AML-193 (cell line): ENCODE data around the gene CRISPLD2.
"Not testable (repeated sequence)": the region's sequence is repeated elsewhere in the genome, so short reads cannot be mapped to it uniquely, and the experiment has no call there.

Experiments used
- DNase-seq, 2 experiments: peaks; one replicate each; lab custom pipeline; 2025; lab: John Stamatoyannopoulos, UW

CRISPLD2 gene

GRCh38 chr16:84839956-84840355, 20.2 kb downstream of the CRISPLD2 start:
- no peak for DNase-seq

- no peak for DNase-seq
Measured at GRCh38 chr16:84840687-84841627, 21.2 kb downstream of the CRISPLD2 start.

GRCh38 chr16:84841787-84842300, 22.1 kb downstream of the CRISPLD2 start:
- no peak for DNase-seq

- DNase-seq, result no peak
Measured at GRCh38 chr16:84842516-84843148, 22.8 kb downstream of the CRISPLD2 start.

GRCh38 chr16:84843149-84844048, 23.6 kb downstream of the CRISPLD2 start:
- DNase-seq, result no peak

GRCh38 chr16:84844049-84844350, 24.2 kb downstream of the CRISPLD2 start:
- DNase-seq, result no peak

DNA sequence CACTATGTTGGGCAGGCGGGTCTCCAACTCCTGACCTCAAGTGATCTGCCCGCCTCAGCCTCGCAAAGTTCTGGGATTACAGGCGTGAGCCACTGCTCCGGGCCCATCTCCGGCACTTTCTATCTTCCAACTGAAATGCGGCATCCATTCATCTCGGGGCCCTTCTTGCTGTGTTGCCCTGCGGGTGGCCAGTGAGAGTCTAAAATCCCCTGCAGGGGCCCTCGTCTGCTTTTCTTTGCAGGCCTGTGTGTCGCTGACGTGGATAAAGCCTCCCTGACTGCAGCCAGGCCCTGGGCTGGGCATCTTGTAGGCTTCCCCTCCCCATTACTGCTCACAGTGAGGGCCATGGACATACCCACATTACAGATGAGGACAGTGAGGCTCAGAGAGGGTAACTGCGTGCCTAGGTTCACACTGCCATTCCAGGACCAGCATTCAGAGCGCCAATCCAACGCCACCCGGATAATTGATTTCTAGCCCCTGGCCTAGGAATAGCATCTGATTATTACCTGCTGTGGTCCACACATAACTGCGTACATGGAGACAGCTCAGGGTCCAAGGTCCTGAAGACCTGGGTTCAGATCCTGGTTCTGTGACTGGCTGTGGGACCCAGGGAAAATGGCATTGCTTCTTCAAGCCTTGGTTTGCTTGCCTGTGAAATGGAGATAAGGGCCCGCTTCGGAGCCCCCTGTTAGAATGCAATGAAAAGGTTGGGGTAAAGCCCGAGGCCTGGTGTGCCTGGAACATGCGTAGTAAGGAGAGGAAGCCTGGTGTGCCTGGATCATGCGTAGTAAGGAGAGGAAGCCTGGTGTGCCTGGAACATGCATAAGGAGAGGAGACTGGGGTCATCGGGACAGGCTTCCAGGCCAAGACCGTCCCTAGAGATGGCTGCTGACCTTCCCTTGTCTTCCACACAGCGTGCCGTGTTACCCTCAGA, 25.0 kb downstream of the CRISPLD2 start:
- DNase-seq, result no peak

GRCh38 chr16:84845496-84846002, 25.8 kb downstream of the CRISPLD2 start:
- no peak for DNase-seq

- no peak for DNase-seq
Measured at GRCh38 chr16:84847564-84848355, 28.0 kb downstream of the CRISPLD2 start.

DNA sequence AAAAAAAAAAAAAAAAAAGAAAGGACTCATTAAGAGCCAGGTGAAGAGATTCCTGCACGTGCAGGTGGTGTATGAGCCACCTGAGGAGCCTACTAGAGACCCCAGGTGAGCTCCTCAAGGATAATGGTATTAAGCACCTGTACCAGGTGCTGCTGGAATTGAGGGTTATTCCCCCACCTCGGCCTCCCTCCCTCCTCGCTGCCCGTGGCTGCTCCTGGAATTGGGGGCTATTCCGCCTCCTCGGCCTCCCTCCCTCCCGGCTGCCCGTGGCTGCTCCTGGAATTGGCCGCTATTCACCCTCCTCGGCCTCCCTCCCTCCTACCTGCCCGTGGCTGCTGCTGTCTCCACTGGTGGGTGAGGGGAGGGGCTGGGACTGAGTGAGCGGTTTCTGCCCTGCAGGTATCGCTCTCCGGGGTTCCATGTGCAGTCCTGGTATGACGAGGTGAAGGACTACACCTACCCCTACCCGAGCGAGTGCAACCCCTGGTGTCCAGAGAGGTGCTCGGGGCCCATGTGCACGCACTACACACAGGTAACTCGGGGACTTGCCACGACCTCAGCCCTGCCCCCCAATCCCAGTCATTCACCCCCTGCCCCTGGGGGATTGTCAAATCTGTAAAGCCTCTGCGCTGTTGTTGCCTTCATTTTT, 29.3 kb downstream of the CRISPLD2 start:
- no peak for DNase-seq

GRCh38 chr16:84849751-84850150, 30.0 kb downstream of the CRISPLD2 start:
- no peak for DNase-seq

- DNase-seq, result no peak
Measured at GRCh38 chr16:84850714-84851113, 30.9 kb downstream of the CRISPLD2 start.

GRCh38 chr16:84851192-84852127, 31.7 kb downstream of the CRISPLD2 start:
- DNase-seq, result no peak

DNA sequence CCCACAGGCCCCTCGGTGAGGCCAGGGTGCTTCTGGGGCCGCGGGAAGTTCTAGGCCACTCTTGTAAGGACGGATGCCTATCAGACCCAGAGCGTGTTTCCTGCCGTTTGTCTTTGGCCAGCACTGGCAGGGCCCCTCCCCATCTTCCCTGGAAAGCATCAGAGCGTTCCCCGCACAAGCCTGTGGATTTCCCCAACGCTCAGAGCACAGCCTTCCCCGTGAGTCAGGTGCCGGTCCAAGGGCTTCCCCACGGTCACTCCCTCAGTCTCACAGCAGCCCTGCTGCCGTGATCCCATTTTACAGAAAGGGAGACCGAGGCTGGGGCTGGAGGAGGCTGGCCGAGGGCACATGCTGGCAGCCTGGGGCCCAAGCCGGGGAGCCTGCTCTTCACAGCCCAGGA, 33.7 kb downstream of the CRISPLD2 start:
- DNase-seq, result no peak

- DNase-seq, result no peak
Measured at GRCh38 chr16:84854759-84855158, 35.0 kb downstream of the CRISPLD2 start.

GRCh38 chr16:84855435-84856202, 35.8 kb downstream of the CRISPLD2 start:
- DNase-seq, result not testable (repeated sequence)

DNA sequence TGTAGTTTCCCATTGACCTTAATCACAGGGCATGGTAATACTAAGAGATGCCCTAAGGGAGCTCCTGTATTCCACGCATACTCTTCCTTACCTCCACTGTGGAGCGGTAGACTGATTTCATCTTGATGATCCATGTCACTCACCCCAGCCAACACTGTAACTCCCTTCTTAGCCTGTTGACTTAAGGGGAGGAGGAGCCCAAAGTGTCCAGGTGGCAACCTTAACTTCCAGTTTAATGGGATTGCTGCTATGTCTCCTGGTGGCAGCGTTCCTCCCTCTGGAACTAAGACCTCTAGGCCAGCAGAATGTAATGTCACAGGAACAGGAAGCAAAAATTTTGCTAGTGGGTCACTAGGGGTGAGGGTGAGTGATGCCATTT, 36.4 kb downstream of the CRISPLD2 start:
- DNase-seq, result not testable (repeated sequence)

- DNase-seq, result not testable (repeated sequence)
Measured at GRCh38 chr16:84856811-84857210, 37.0 kb downstream of the CRISPLD2 start.
